OCI-LY1 (cell line): ENCODE measurements around the gene MYLK2.

Experiments
- EZH2 ChIP-seq: fragments of 200-600 bp; sonication (generic), shearing (Covaris generic); IDR thresholded peaks from 2 replicates; pipeline ENCODE4 v1.8.0; 2017; ENCODE audit warnings: borderline replicate concordance, mixed run types, mild to moderate bottlenecking, antibody characterized with exemption, low read length, moderate library complexity, mixed read lengths
- TF ChIP-seq, protein P1 (sequence below): fragments of 200-600 bp; sonication (generic), shearing (Covaris generic); IDR thresholded peaks from 2 replicates; pipeline ENCODE4 v1.5.1; 2017; ENCODE audit warnings: mild to moderate bottlenecking, antibody characterized with exemption, low read length, moderate library complexity, mixed read lengths

GRCh38 chr20:31858760-31859083 lies 39.6 kb downstream of the MYLK2 start:
- TF ChIP-seq, protein P1, sequence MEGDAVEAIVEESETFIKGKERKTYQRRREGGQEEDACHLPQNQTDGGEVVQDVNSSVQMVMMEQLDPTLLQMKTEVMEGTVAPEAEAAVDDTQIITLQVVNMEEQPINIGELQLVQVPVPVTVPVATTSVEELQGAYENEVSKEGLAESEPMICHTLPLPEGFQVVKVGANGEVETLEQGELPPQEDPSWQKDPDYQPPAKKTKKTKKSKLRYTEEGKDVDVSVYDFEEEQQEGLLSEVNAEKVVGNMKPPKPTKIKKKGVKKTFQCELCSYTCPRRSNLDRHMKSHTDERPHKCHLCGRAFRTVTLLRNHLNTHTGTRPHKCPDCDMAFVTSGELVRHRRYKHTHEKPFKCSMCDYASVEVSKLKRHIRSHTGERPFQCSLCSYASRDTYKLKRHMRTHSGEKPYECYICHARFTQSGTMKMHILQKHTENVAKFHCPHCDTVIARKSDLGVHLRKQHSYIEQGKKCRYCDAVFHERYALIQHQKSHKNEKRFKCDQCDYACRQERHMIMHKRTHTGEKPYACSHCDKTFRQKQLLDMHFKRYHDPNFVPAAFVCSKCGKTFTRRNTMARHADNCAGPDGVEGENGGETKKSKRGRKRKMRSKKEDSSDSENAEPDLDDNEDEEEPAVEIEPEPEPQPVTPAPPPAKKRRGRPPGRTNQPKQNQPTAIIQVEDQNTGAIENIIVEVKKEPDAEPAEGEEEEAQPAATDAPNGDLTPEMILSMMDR: no peak
- no peak for TF ChIP-seq EZH2
